ENCODE data around the gene NVL. TPM values are rescaled to one million over a fixed set of nuclear protein-coding genes. Genes with fewer than 3 reads are reported as not detected.

The NVL gene
- total and polyA plus RNA-seq, 2 experiments from 2014 or later = 24.0 to 32.7 TPM

DNA sequence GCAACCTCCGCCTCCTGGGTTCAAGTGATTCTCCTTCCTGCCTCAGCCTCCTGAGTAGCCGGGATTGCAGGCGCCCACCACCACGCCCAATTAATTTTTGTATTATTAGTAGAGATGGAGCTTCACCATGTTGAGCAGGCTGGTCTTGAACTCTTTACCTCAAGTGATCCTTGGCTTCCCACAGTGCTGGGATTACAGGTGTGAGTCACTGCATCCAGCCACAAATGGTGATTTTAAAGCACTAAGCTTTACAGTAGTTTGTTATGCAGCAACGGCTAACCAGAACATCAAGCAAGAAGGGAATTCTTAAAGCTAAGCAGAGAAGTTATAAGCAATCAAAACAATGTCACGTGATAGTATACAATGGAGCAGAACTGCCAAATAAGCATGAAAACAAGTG is 65.7 kb downstream of the NVL start:
- Histone ChIP-seq H3K27ac (no peak overlapping the region), H3K4me3 (no peak overlapping the region), H3K36me3 (peaks cover 2% of the 10 kb centered on the region), H3K9me3 (ENCODE audit: low read depth) (no peaks in the 10 kb centered on the region), H3K27me3 (no peaks in the 10 kb centered on the region), H3K4me1 (ENCODE audit: low read depth) (no peaks in the 10 kb centered on the region)
- DNase-seq (ENCODE audit: low read depth in 1 of 2, low spot score in 1 of 2) = no peak
- TF ChIP-seq, protein P1, sequence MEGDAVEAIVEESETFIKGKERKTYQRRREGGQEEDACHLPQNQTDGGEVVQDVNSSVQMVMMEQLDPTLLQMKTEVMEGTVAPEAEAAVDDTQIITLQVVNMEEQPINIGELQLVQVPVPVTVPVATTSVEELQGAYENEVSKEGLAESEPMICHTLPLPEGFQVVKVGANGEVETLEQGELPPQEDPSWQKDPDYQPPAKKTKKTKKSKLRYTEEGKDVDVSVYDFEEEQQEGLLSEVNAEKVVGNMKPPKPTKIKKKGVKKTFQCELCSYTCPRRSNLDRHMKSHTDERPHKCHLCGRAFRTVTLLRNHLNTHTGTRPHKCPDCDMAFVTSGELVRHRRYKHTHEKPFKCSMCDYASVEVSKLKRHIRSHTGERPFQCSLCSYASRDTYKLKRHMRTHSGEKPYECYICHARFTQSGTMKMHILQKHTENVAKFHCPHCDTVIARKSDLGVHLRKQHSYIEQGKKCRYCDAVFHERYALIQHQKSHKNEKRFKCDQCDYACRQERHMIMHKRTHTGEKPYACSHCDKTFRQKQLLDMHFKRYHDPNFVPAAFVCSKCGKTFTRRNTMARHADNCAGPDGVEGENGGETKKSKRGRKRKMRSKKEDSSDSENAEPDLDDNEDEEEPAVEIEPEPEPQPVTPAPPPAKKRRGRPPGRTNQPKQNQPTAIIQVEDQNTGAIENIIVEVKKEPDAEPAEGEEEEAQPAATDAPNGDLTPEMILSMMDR (IDR thresholded peaks at IDR 0.05; ENCODE audit: low read depth, low read length) = no peak

- Histone ChIP-seq H3K27ac (no peak overlapping the region), H3K36me3 (no peaks in the 10 kb centered on the region), H3K9me3 (ENCODE audit: low read depth) (no peaks in the 10 kb centered on the region), H3K27me3 (no peaks in the 10 kb centered on the region), H3K4me3 (no peak overlapping the region), H3K4me1 (ENCODE audit: low read depth) (no peaks in the 10 kb centered on the region)
- TF ChIP-seq, protein P1 (IDR thresholded peaks at IDR 0.05; ENCODE audit: low read depth, low read length) = no peak
- DNase-seq (ENCODE audit: low read depth in 1 of 2, low spot score in 1 of 2) = peak in 1 of 2 donors; percentile 34
Observed at GRCh38 chr1:224262373-224263054, 67.5 kb downstream of the NVL start.

DNA sequence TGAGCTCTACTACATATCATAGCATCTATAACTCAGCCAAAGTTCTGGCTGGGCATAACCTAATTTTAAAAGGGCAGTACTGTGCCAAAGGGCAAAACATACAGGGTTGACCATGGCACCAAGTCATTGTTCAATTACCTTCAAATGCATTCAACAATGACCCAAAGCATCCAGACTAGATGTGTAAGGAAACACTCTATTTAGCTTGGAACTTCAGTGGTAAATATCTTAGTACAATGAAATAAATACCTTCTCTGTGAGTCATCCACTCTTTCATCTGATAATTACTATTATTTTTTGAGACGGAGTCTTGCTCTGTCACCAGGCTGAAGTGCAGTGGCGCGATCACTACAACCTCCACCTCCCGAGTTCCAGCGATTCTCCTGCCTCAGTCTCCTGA is 70.0 kb downstream of the NVL start:
- no peak overlapping the region for H3K27ac ChIP-seq
- H3K4me1 ChIP-seq (ENCODE audit: low read depth) = no peaks in the 10 kb centered on the region
- H3K4me3 ChIP-seq = no peak overlapping the region
- H3K36me3 ChIP-seq = no peaks in the 10 kb centered on the region
- peak in 1 of 2 donors; percentile 13 for DNase-seq (ENCODE audit: low read depth in 1 of 2, low spot score in 1 of 2)
- H3K27me3 ChIP-seq = no peaks in the 10 kb centered on the region
- TF ChIP-seq, protein P1 (IDR thresholded peaks at IDR 0.05; ENCODE audit: low read depth, low read length) = no peak
- H3K9me3 ChIP-seq (ENCODE audit: low read depth) = no peaks in the 10 kb centered on the region

GRCh38 chr1:224258351-224258750 is 71.6 kb downstream of the NVL start:
- Histone ChIP-seq H3K27ac (no peak overlapping the region), H3K9me3 (ENCODE audit: low read depth) (no peaks in the 10 kb centered on the region), H3K36me3 (no peaks in the 10 kb centered on the region), H3K4me3 (no peak overlapping the region), H3K4me1 (ENCODE audit: low read depth) (no peaks in the 10 kb centered on the region), H3K27me3 (no peaks in the 10 kb centered on the region)
- TF ChIP-seq, protein P1 (IDR thresholded peaks at IDR 0.05; ENCODE audit: low read depth, low read length) = no peak
- no peak for DNase-seq (ENCODE audit: low read depth in 1 of 2, low spot score in 1 of 2)

GRCh38 chr1:224256640-224257039 is 73.3 kb downstream of the NVL start:
- DNase-seq (ENCODE audit: low read depth in 1 of 2, low spot score in 1 of 2) = no peak
- no peak overlapping the region for H3K27ac ChIP-seq
- H3K36me3 ChIP-seq = no peaks in the 10 kb centered on the region
- H3K27me3 ChIP-seq = no peaks in the 10 kb centered on the region
- H3K4me3 ChIP-seq = no peak overlapping the region
- TF ChIP-seq, protein P1 (IDR thresholded peaks at IDR 0.05; ENCODE audit: low read depth, low read length) = no peak
- H3K4me1 ChIP-seq (ENCODE audit: low read depth) = no peaks in the 10 kb centered on the region
- H3K9me3 ChIP-seq (ENCODE audit: low read depth) = no peaks in the 10 kb centered on the region
